OCI-LY7 (cell line): ENCODE measurements around the gene LRRC4C.

Experiments
- CTCF ChIP-seq: fragments of 200-600 bp; sonication (generic); conservative IDR thresholded peaks from 2 replicates; pipeline ENCODE4 v1.5.1; 2014; ENCODE audit warnings: mild to moderate bottlenecking, antibody characterized with exemption, low read length, moderate library complexity, mixed read lengths
- EZH2phosphoT487 ChIP-seq: fragments of 200-600 bp; sonication (generic); IDR thresholded peaks from 2 replicates; pipeline ENCODE4 v1.6.1; 2018; ENCODE audit warnings: low read depth, borderline replicate concordance, mild to moderate bottlenecking, mixed run types, antibody characterized with exemption, low read length, moderate library complexity, mixed read lengths

- TF ChIP-seq CTCF (no peak), EZH2phosphoT487 (no peak)
Observed at GRCh38 chr11:40380835-40381234, 1078.6 kb downstream of the LRRC4C start.
